ENCODE measurements around the gene ANKRD40.

ANKRD40 gene

DNA sequence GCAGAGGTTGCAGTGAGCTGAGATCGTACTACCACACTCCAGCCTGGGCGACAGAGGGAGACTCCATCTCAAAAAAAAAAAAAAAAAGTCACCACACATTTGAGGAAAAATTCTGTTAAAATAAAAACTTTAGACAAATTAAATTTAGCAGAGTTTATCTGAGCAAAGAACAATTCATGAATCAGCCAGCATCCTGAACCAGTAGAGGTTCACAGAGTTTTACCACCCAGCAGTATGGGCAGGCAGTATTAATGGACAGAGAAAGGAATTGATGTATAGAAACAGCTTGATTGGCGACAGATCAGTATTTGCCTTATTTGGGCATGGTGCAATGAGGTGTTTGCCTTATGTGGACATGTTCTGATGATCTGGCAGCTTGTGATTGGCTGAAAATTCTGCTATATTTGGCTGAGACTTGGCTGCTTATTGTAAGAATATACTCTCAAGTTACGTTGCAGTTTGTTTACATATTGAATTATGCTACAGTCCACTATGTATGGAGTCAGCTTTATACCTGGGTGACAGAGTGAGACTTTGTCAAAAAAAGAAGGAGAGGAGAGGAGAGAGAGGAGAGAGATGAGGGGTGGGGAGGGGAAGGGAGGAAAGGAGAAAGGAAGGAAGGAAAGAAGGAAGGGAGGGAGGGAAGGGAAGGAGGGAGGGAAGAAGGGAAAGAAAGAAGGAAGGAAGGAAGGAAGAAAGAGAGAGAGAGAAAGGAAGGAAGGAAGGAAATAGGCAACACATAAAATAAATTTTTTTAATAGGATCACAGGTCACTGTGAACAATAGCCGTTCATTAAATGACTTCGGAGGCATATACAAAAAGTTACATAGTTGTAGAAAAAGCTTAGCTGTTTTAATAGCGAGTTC, 58.4 kb downstream of the ANKRD40 start:
- Histone ChIP-seq H3K4me3 (ENCODE audit: low read depth in 1 of 2, low read length in 2 of 2) (no peak overlapping the region), H3K27me3 (ENCODE audit: control insufficient read depth in 1 of 2, insufficient read depth in 2 of 2, low read length in 2 of 2) (no peaks in the 10 kb centered on the region), H3K9ac (ENCODE audit: low read depth in 1 of 2, low read length in 2 of 2) (no peak overlapping the region), H3K27ac (ENCODE audit: low read depth, low read length) (no peak overlapping the region), H3K4me1 (ENCODE audit: control insufficient read depth in 1 of 2, insufficient read depth in 2 of 2, low read length in 2 of 2) (no peaks in the 10 kb centered on the region), H3K9me3 (ENCODE audit: control insufficient read depth in 1 of 2, low read length in 2 of 2) (no peaks in the 10 kb centered on the region), H3K36me3 (ENCODE audit: control insufficient read depth in 1 of 2, insufficient read depth in 2 of 2, low read length in 2 of 2) (no peaks in the 10 kb centered on the region)

DNA sequence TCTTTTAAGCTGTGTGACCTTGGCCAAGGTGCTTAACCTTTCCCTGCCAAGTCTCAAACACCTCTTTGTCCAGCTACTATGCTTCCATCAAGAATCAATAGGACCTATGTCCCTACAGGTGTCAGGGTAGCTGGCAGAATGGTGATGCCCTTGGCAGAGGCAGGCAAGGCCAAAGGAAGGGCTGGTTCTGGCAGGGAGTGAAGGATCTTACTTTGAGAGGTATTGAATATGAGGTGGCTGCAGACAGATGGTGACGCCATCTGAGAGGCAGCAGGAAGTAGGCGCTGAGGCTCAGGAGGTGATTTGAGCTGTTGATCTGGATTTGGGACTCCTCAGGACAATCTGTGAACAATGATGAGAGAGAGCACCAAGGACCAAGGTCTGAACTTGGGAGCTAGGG, 60.5 kb downstream of the ANKRD40 start:
- peaks cover 6 to 10% of the 10 kb centered on the region in 2 donors for H3K4me1 ChIP-seq (ENCODE audit: control insufficient read depth in 1 of 2, insufficient read depth in 2 of 2, low read length in 2 of 2)
- H3K9me3 ChIP-seq (ENCODE audit: control insufficient read depth in 1 of 2, low read length in 2 of 2) = no peaks in the 10 kb centered on the region
- no peak overlapping the region for H3K4me3 ChIP-seq (ENCODE audit: low read depth in 1 of 2, low read length in 2 of 2)
- H3K36me3 ChIP-seq (ENCODE audit: control insufficient read depth in 1 of 2, insufficient read depth in 2 of 2, low read length in 2 of 2) = peaks cover 0 to 5% of the 10 kb centered on the region in 2 donors
- no peak overlapping the region for H3K27ac ChIP-seq (ENCODE audit: low read depth, low read length)
- H3K9ac ChIP-seq (ENCODE audit: low read depth in 1 of 2, low read length in 2 of 2) = no peak overlapping the region
- H3K27me3 ChIP-seq (ENCODE audit: control insufficient read depth in 1 of 2, insufficient read depth in 2 of 2, low read length in 2 of 2) = no peaks in the 10 kb centered on the region

DNA sequence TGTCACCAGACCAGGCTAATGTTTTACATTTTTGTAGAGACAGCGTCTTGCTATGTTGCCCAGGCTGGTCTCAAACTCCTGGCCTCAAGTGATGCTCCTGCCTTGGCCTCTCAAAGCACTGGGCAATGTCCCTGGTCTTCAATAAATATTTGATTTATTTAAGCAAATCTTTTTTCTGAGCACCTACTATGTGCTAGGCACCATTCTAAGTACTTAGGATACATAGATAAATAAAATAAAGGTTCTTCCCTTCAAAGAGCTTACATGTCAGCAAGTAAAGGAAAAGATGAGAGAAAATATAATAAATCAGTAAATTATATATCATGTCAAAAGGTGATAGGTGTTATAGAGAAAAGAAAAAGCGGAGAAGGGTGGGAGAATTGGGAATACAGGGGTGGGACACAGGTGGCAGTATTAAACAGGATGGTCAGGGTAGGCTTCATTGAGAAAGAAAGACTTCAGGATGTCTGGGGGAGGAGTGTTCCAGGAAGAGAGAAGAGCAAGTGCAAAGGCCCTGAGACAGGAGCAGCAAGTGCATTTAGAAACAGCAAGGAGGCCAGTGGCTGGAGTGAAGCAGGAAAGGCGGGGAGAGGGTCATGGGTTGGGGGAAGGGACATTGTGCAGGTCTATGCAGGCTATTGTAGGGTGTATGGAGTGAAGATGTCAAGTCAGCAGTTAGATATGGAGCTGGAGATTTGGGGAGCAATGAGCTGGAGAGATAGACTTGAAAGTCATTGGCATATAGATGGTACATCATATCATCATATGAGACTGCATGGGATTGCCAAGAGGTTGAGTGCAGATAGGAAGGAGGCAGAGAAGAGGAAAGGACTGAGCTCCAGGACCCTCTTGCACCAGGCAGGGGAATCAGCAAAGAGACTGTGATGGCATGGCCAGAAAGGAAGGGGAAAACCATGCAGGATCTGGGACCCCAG, 61.7 kb downstream of the ANKRD40 start:
- Histone ChIP-seq H3K36me3 (ENCODE audit: control insufficient read depth in 1 of 2, insufficient read depth in 2 of 2, low read length in 2 of 2) (peaks cover 0 to 5% of the 10 kb centered on the region in 2 donors), H3K27me3 (ENCODE audit: control insufficient read depth in 1 of 2, insufficient read depth in 2 of 2, low read length in 2 of 2) (no peaks in the 10 kb centered on the region), H3K4me1 (ENCODE audit: control insufficient read depth in 1 of 2, insufficient read depth in 2 of 2, low read length in 2 of 2) (peaks cover 11 to 17% of the 10 kb centered on the region in 2 donors), H3K27ac (ENCODE audit: low read depth, low read length) (no peak overlapping the region), H3K9ac (ENCODE audit: low read depth in 1 of 2, low read length in 2 of 2) (no peak overlapping the region), H3K9me3 (ENCODE audit: control insufficient read depth in 1 of 2, low read length in 2 of 2) (no peaks in the 10 kb centered on the region), H3K4me3 (ENCODE audit: low read depth in 1 of 2, low read length in 2 of 2) (no peak overlapping the region)
